ENCODE measurements around the gene EIF5AL1. TPM values are rescaled to one million over a fixed set of nuclear protein-coding genes. Genes with fewer than 3 reads are reported as not detected.
"Not testable (repeated sequence)": the region's sequence is repeated elsewhere in the genome, so short reads cannot be mapped to it uniquely, and the experiment has no call there.

Gene EIF5AL1
- total and polyA plus RNA-seq, 2 experiments from 2014 or later, result 0.27 to 1.5 TPM

- no peak overlapping the region for H3K4me3 ChIP-seq
- no peaks in the 10 kb centered on the region for H4K20me1 ChIP-seq (ENCODE audit: insufficient read depth, poor library complexity, severe bottlenecking)
- H3K4me1 ChIP-seq (ENCODE audit: insufficient read depth), result no peaks in the 10 kb centered on the region
- no peak for DNase-seq (ENCODE audit: low spot score)
- no peak for TF ChIP-seq EZH2 (IDR thresholded peaks at IDR 0.05; ENCODE audit: borderline replicate concordance)
- no peak for TF ChIP-seq EZH2phosphoT487 (IDR thresholded peaks at IDR 0.05; ENCODE audit: low read depth, severe bottlenecking, unreplicated experiment)
- TF ChIP-seq, protein P1, sequence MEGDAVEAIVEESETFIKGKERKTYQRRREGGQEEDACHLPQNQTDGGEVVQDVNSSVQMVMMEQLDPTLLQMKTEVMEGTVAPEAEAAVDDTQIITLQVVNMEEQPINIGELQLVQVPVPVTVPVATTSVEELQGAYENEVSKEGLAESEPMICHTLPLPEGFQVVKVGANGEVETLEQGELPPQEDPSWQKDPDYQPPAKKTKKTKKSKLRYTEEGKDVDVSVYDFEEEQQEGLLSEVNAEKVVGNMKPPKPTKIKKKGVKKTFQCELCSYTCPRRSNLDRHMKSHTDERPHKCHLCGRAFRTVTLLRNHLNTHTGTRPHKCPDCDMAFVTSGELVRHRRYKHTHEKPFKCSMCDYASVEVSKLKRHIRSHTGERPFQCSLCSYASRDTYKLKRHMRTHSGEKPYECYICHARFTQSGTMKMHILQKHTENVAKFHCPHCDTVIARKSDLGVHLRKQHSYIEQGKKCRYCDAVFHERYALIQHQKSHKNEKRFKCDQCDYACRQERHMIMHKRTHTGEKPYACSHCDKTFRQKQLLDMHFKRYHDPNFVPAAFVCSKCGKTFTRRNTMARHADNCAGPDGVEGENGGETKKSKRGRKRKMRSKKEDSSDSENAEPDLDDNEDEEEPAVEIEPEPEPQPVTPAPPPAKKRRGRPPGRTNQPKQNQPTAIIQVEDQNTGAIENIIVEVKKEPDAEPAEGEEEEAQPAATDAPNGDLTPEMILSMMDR (IDR thresholded peaks at IDR 0.05; ENCODE audit: poor library complexity), result no peak
- no peaks in the 10 kb centered on the region for H3K27me3 ChIP-seq
- H3K9me2 ChIP-seq (replicated peaks; ENCODE audit: insufficient read depth), result no peaks in the 10 kb centered on the region
- no peaks in the 10 kb centered on the region for H3K79me2 ChIP-seq
- H2AFZ ChIP-seq, result no peak overlapping the region
- H3K27ac ChIP-seq, result no peak overlapping the region
- H3K4me2 ChIP-seq, result no peak overlapping the region
- no peaks in the 10 kb centered on the region for H3K9me3 ChIP-seq (ENCODE audit: low read depth)
- 75% methylated on average over 6 of the region's 6 CpGs for WGBS (ENCODE audit: low lambda C conversion rate, missing lambda C conversion rate)
- no peaks in the 10 kb centered on the region for H3K36me3 ChIP-seq (replicated peaks; ENCODE audit: insufficient read depth, low read depth)
These were observed 14.0 kb upstream of the EIF5AL1 start for GRCh38 chr10:79498291-79498829.

DNA sequence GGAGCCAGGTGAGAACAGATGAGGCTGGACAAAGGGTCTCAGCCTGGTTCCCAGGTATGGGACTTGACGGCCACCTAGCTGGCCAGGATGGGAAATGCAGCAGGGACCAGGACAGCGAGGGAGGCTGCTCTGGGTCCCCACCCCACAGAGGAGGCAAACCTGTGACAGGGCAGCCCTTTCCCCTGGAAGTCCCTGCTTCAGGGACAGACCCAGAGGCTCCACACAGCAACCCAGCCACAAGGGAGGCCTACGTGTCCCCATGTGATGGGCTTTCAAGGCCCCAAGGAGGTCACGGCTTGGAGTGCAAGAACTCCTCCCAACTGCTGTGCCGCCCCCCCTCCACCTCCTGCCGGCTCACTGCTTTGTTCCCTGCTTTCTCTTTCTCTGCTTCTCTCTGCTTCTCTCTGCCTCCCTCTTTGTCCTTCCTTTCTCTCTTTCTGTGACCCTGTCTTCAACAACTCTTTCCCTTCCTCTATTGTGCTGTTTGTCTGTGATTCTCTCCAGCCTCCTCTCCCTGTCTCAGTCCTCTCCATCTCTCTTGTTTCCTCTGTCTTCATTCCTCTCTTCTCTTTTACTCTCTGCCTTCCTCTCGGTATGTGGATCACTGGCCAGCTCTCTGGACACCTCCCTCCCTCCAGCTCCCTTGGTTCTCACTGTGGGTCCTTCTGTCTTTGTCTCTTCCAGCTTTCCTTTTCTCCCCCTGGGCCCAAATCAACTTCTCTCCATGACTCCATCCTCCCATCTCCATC is 9.6 kb upstream of the EIF5AL1 start:
- peaks cover 9% of the 10 kb centered on the region for H3K27me3 ChIP-seq
- DNase-seq (ENCODE audit: low spot score), result peak; percentile 50
- H2AFZ ChIP-seq, result no peak overlapping the region
- H3K4me3 ChIP-seq, result no peak overlapping the region
- no peaks in the 10 kb centered on the region for H3K4me1 ChIP-seq (ENCODE audit: insufficient read depth)
- H3K27ac ChIP-seq, result no peak overlapping the region
- TF ChIP-seq, protein P1 (IDR thresholded peaks at IDR 0.05; ENCODE audit: poor library complexity), result peak; percentile 58
- TF ChIP-seq EZH2phosphoT487 (IDR thresholded peaks at IDR 0.05; ENCODE audit: low read depth, severe bottlenecking, unreplicated experiment), result no peak
- no peaks in the 10 kb centered on the region for H4K20me1 ChIP-seq (ENCODE audit: insufficient read depth, poor library complexity, severe bottlenecking)
- 28% methylated on average over 6 of the region's 7 CpGs for WGBS (ENCODE audit: low lambda C conversion rate, missing lambda C conversion rate)
- H3K9me3 ChIP-seq (ENCODE audit: low read depth), result no peaks in the 10 kb centered on the region
- H3K36me3 ChIP-seq (replicated peaks; ENCODE audit: insufficient read depth, low read depth), result no peaks in the 10 kb centered on the region
- H3K79me2 ChIP-seq, result no peaks in the 10 kb centered on the region
- H3K4me2 ChIP-seq, result no peak overlapping the region
- H3K9me2 ChIP-seq (replicated peaks; ENCODE audit: insufficient read depth), result no peaks in the 10 kb centered on the region

GRCh38 chr10:79503787-79504186 is 8.5 kb upstream of the EIF5AL1 start:
- not testable (repeated sequence) for H3K4me3 ChIP-seq; H4K20me1 ChIP-seq (ENCODE audit: insufficient read depth, poor library complexity, severe bottlenecking); H3K27ac ChIP-seq; H3K79me2 ChIP-seq; H3K9me2 ChIP-seq (replicated peaks; ENCODE audit: insufficient read depth); H3K4me2 ChIP-seq; H3K36me3 ChIP-seq (replicated peaks; ENCODE audit: insufficient read depth, low read depth); DNase-seq (ENCODE audit: low spot score); H2AFZ ChIP-seq; H3K9me3 ChIP-seq (ENCODE audit: low read depth); H3K27me3 ChIP-seq; H3K4me1 ChIP-seq (ENCODE audit: insufficient read depth)
- WGBS (ENCODE audit: low lambda C conversion rate, missing lambda C conversion rate), result 81% methylated on average over 4 of the region's 4 CpGs

GRCh38 chr10:79504483-79504882 is 7.8 kb upstream of the EIF5AL1 start:
- WGBS (ENCODE audit: low lambda C conversion rate, missing lambda C conversion rate), result no CpG with 5 or more reads among the region's 2 CpGs
- H3K27me3 ChIP-seq; H3K4me2 ChIP-seq; H3K4me1 ChIP-seq (ENCODE audit: insufficient read depth); H3K79me2 ChIP-seq; H3K27ac ChIP-seq; H4K20me1 ChIP-seq (ENCODE audit: insufficient read depth, poor library complexity, severe bottlenecking); H3K9me3 ChIP-seq (ENCODE audit: low read depth); DNase-seq (ENCODE audit: low spot score); H3K36me3 ChIP-seq (replicated peaks; ENCODE audit: insufficient read depth, low read depth); H2AFZ ChIP-seq; H3K9me2 ChIP-seq (replicated peaks; ENCODE audit: insufficient read depth); H3K4me3 ChIP-seq: not testable (repeated sequence)

GRCh38 chr10:79505328-79505727 is 7.0 kb upstream of the EIF5AL1 start:
- H3K4me2 ChIP-seq; H3K9me2 ChIP-seq (replicated peaks; ENCODE audit: insufficient read depth); H4K20me1 ChIP-seq (ENCODE audit: insufficient read depth, poor library complexity, severe bottlenecking); H3K27ac ChIP-seq; H3K4me3 ChIP-seq; H3K27me3 ChIP-seq; H2AFZ ChIP-seq; DNase-seq (ENCODE audit: low spot score); H3K36me3 ChIP-seq (replicated peaks; ENCODE audit: insufficient read depth, low read depth); H3K79me2 ChIP-seq; H3K9me3 ChIP-seq (ENCODE audit: low read depth); H3K4me1 ChIP-seq (ENCODE audit: insufficient read depth): not testable (repeated sequence)

All from hepatocyte (in vitro differentiated cells).